Peyer's patch (tissue), 4 donors: ENCODE measurements around the gene IQCM.

Experiments
- CTCF ChIP-seq, 6 experiments: fragments of 450-650 bp in 4 of 6; fragments of 200-600 bp in 2 of 6; sonication (generic) in 1 of 6; IDR thresholded peaks; one replicate each; pipeline ENCODE4 v1.5.1; 2017 to 2019; ENCODE audit warnings: antibody characterized with exemption in 6 of 6, mild to moderate bottlenecking in 3 of 6, moderate library complexity in 1 of 6
- POLR2A ChIP-seq, 2 donors: fragments of 450-650 bp; IDR thresholded peaks; one replicate each; pipeline ENCODE4 v1.5.1; 2017; ENCODE audit warnings: antibody characterized with exemption in 2 of 2, mild to moderate bottlenecking in 2 of 2, moderate library complexity in 2 of 2

GRCh38 chr4:149604827-149605226, 210.8 kb downstream of the IQCM start:
- TF ChIP-seq POLR2A (IDR thresholded peaks at IDR 0.05) (no peak), CTCF (IDR thresholded peaks at IDR 0.05) (no peak)
